Neural crest cell (in vitro differentiated cells): Measurements from ENCODE around the gene BANF1. TPM values are rescaled to one million over a fixed set of nuclear protein-coding genes. Genes with fewer than 3 reads are reported as not detected.

Source experiments
- DNase-seq: peaks from one replicate; pipeline ENCODE4 v3.0.0; 2021; ENCODE audit warnings: low read depth, mixed read lengths, low spot score
- H3K27ac Mint-ChIP-seq: one replicate; pipeline ENCODE4 v1.8.0; 2021; ENCODE audit warnings: mild to moderate bottlenecking, mixed read lengths; ENCODE audit not compliant: unreplicated experiment
- H3K27me3 Mint-ChIP-seq: 2 replicates; pipeline ENCODE4 v1.8.0; 2021; ENCODE audit warnings: low read depth, mild to moderate bottlenecking, mixed read lengths
- H3K36me3 Mint-ChIP-seq: 2 replicates; pipeline ENCODE4 v1.8.0; 2021; ENCODE audit warnings: low read depth, mild to moderate bottlenecking, mixed read lengths
- H3K4me1 Mint-ChIP-seq: 2 replicates; pipeline ENCODE4 v1.8.0; 2021; ENCODE audit warnings: mixed read lengths
- H3K4me3 Mint-ChIP-seq: one replicate; pipeline ENCODE4 v1.8.0; 2021; ENCODE audit warnings: mild to moderate bottlenecking, mixed read lengths
- H3K9me3 Mint-ChIP-seq: 2 replicates; pipeline ENCODE4 v1.8.0; 2021; ENCODE audit warnings: mixed read lengths
- CTCF ChIP-seq: fragments of 200-600 bp; sonication (generic); conservative IDR thresholded peaks from 2 replicates; pipeline ENCODE4 v1.5.0; 2021; ENCODE audit warnings: antibody characterized with exemption, mild to moderate bottlenecking
- total RNA-seq: library from RNA; stranded (reverse); gene quantifications from 2 replicates; pipeline ENCODE4 v1.2.1, GENCODE V29; 2021

Gene BANF1
- total RNA-seq, 1 donor from 2014 or later: 348 TPM

- Mint-ChIP-seq H3K27me3 (no peaks in the 10 kb centered on the region), H3K27ac (no peak overlapping the region), H3K36me3 (peaks cover 20% of the 10 kb centered on the region), H3K9me3 (no peaks in the 10 kb centered on the region), H3K4me1 (peaks cover 15% of the 10 kb centered on the region), H3K4me3 (no peak overlapping the region)
- DNase-seq: no peak
- no peak for TF ChIP-seq CTCF
These were observed 34.9 kb upstream of the BANF1 start for GRCh38 chr11:65967329-65967934.

DNA sequence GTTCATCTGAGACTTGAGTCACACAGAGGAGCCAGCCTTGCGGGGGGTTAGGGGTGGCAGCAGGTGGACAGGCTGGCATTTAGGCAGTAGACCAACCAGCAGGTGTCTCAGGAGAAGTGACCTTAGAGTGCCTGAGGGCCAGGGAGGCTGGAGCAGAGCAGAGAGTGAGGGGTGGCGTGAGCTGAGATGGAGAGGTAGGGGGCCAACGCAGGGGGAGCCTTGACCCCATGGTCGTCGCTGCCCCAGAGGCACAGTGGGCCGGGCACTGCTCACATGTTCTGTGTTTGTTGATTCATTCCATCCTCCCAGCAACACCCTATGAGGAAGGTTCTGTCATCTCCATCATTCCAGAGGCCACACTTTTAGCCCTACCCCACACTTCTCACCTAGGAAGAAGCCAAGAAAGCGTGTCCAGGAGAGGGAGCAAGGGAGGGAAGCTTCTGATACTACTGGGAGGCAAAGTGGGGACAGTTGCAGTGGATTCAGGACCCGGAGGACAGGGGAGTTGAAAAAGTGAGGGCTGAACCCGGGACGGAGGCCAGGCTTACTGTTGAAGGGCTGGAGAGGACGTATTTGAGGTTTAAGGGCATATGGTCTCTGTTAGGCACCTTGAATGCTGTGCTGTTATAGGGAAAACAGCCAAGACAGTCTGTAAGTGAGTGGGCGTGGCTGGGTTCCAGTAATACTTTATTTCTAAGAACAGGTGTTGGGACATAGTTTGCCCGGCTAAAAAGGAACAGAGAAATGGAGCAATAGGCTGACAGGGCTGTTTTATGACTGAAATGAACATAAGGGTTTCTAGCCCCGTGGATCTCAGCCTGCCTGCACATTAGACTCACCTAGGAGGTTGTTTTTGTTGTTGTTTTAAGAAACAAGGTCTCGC lies 33.5 kb upstream of the BANF1 start:
- H3K36me3 Mint-ChIP-seq: peaks cover 23% of the 10 kb centered on the region

GRCh38 chr11:65972116-65972515 lies 30.2 kb upstream of the BANF1 start:
- Mint-ChIP-seq H3K27me3 (no peaks in the 10 kb centered on the region), H3K4me3 (peak overlapping the region; percentile 9), H3K9me3 (no peaks in the 10 kb centered on the region), H3K4me1 (peaks cover 6% of the 10 kb centered on the region), H3K27ac (no peak overlapping the region), H3K36me3 (peaks cover 20% of the 10 kb centered on the region)
- no peak for TF ChIP-seq CTCF
- DNase-seq: no peak

More for the DNA sequence above, 33.5 kb upstream of the BANF1 start:
- H3K9me3 Mint-ChIP-seq: no peaks in the 10 kb centered on the region
- no peaks in the 10 kb centered on the region for H3K27me3 Mint-ChIP-seq
- peaks cover 6% of the 10 kb centered on the region for H3K4me1 Mint-ChIP-seq
- DNase-seq: no peak
- TF ChIP-seq CTCF: no peak
- H3K27ac Mint-ChIP-seq: peak overlapping the region; percentile 50
- peak overlapping the region; percentile 66 for H3K4me3 Mint-ChIP-seq

DNA sequence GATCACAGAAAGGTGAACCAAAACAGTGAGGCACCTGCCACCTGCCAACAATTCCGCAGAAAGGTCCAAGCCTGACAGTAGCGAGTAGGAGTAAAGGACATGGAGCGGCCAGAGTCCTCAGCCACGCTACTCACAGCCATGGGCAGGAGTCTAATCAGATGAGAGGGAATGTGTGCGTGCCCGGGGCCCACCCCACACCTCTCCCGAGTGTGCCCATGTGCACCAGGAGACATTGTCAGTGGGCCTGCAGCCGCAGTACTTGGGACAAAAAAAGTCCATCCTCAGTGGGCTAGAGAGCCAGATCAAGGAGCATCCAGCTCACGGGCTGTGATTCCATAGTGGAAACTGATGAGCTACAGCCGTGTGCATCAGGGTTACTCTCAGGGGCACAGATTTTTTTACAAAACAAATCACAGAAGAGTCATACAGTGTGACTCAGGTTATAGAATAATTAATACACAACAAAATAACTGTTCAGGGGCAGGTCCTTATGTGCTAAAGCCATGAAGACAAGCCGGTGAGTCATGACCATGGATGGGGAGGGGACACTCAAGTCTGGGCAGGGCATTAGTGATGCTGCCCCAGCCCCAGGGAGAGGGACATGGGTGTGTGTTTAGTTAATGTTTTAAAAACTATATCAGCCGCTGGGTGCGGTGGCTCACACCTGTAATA lies 28.7 kb upstream of the BANF1 start:
- Mint-ChIP-seq H3K27ac (no peak overlapping the region), H3K4me3 (no peak overlapping the region), H3K9me3 (no peaks in the 10 kb centered on the region), H3K36me3 (peaks cover 17% of the 10 kb centered on the region), H3K27me3 (no peaks in the 10 kb centered on the region), H3K4me1 (peaks cover 6% of the 10 kb centered on the region)
- TF ChIP-seq CTCF: no peak
- no peak for DNase-seq

DNA sequence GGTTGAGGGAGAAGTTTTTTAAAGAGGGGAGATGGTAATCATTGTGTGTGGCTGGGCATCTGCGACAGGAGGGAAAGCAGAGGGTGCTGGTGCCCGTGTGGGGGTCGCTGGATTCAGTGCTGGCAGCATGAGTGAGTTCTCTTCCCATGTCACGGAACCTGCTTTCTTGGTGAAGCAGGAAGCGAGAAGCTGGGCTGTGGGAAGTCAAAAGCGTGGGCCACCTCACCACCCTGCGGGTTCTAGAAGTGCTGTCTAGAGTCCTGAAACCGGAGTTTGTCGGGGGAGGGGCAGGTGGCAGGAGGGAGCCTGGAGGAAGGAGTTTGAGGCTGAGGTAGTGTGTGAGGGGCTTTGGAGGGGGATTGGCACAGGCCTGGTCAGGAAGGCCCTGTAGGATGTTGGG lies 26.5 kb upstream of the BANF1 start:
- H3K4me1 Mint-ChIP-seq: no peaks in the 10 kb centered on the region
- H3K9me3 Mint-ChIP-seq: no peaks in the 10 kb centered on the region
- H3K27me3 Mint-ChIP-seq: no peaks in the 10 kb centered on the region
- DNase-seq: no peak
- no peak overlapping the region for H3K4me3 Mint-ChIP-seq
- H3K27ac Mint-ChIP-seq: no peak overlapping the region
- H3K36me3 Mint-ChIP-seq: peaks cover 9% of the 10 kb centered on the region
- no peak for TF ChIP-seq CTCF
